ENCODE measurements around the gene LAMP1. TPM values are rescaled to one million over a fixed set of nuclear protein-coding genes. Genes with fewer than 3 reads are reported as not detected.
"Not testable (repeated sequence)": the region's sequence is repeated elsewhere in the genome, so short reads cannot be mapped to it uniquely, and the experiment has no call there.

The LAMP1 gene
- total RNA-seq, 1 donor from 2014 or later, result 116 TPM

DNA sequence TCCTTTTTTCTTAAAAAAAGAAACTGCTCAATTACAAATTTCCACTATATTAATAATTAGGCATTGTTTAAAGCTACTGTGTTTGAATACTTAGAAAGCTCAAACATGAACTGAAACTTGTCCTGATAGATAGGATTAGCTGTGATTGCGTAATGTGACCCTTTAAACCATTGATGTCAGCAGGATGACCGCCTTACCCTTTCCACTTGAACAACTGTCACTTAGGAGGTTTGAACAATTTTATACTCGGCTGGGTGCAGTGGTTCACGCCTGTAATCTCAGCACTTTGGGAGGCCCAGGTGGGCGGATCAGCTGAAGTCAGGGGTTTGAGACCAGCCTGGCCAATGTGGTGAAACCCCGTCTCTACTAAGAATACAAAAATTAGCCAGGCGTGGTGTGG, 2.9 kb downstream of the LAMP1 start:
- TF ChIP-seq, protein P1, sequence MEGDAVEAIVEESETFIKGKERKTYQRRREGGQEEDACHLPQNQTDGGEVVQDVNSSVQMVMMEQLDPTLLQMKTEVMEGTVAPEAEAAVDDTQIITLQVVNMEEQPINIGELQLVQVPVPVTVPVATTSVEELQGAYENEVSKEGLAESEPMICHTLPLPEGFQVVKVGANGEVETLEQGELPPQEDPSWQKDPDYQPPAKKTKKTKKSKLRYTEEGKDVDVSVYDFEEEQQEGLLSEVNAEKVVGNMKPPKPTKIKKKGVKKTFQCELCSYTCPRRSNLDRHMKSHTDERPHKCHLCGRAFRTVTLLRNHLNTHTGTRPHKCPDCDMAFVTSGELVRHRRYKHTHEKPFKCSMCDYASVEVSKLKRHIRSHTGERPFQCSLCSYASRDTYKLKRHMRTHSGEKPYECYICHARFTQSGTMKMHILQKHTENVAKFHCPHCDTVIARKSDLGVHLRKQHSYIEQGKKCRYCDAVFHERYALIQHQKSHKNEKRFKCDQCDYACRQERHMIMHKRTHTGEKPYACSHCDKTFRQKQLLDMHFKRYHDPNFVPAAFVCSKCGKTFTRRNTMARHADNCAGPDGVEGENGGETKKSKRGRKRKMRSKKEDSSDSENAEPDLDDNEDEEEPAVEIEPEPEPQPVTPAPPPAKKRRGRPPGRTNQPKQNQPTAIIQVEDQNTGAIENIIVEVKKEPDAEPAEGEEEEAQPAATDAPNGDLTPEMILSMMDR (IDR thresholded peaks at IDR 0.05; ENCODE audit: unreplicated experiment), result no peak
- peaks cover 2% of the 10 kb centered on the region for H3K36me3 Mint-ChIP-seq

GRCh38 chr13:113302986-113303385, 5.9 kb downstream of the LAMP1 start:
- Mint-ChIP-seq H3K4me3 (no peak overlapping the region), H3K4me1 (peaks cover 9% of the 10 kb centered on the region), H3K27ac (no peak overlapping the region), H3K36me3 (peaks cover 2% of the 10 kb centered on the region), H3K9me3 (no peaks in the 10 kb centered on the region), H3K27me3 (ENCODE audit: low read depth) (no peaks in the 10 kb centered on the region)
- no peak for DNase-seq (ENCODE audit: low spot score in 2 of 2, unreplicated experiment in 2 of 2)
- TF ChIP-seq, protein P1 (IDR thresholded peaks at IDR 0.05; ENCODE audit: unreplicated experiment), result no peak

More for the DNA sequence above, 2.9 kb downstream of the LAMP1 start:
- peaks cover 19% of the 10 kb centered on the region for H3K4me1 Mint-ChIP-seq
- no peak overlapping the region for H3K4me3 Mint-ChIP-seq
- no peak for DNase-seq (ENCODE audit: low spot score in 2 of 2, unreplicated experiment in 2 of 2)
- no peaks in the 10 kb centered on the region for H3K9me3 Mint-ChIP-seq
- peaks cover 2% of the 10 kb centered on the region for H3K27me3 Mint-ChIP-seq (ENCODE audit: low read depth)
- no peak overlapping the region for H3K27ac Mint-ChIP-seq

DNA sequence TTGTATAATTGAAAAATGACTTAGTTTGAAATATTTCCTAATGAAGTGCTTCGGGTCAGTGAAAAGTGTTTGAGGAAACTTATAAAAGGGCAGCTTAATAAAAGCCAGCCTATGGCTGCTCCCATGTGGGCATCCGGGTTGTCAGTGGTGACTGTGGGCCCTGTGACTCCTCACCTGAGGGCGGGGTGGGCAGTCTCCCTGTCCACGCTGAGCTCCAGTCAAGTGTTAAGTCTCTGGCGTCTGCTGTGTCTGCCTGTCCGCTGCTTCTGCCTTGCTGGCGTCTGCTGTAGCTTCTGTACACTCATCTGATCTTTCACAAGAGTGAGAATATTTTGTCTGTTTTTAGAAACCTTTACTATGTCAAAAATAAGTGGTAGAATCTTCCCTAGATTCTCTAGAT, 7.1 kb downstream of the LAMP1 start:
- H3K36me3 Mint-ChIP-seq, result peaks cover 2% of the 10 kb centered on the region
- no peaks in the 10 kb centered on the region for H3K27me3 Mint-ChIP-seq (ENCODE audit: low read depth)
- no peaks in the 10 kb centered on the region for H3K4me1 Mint-ChIP-seq
- H3K4me3 Mint-ChIP-seq, result no peak overlapping the region
- no peaks in the 10 kb centered on the region for H3K9me3 Mint-ChIP-seq
- TF ChIP-seq, protein P1 (IDR thresholded peaks at IDR 0.05; ENCODE audit: unreplicated experiment), result no peak
- no peak overlapping the region for H3K27ac Mint-ChIP-seq
- no peak for DNase-seq (ENCODE audit: low spot score in 2 of 2, unreplicated experiment in 2 of 2)

GRCh38 chr13:113305208-113305607, 8.2 kb downstream of the LAMP1 start:
- DNase-seq (ENCODE audit: low spot score in 2 of 2, unreplicated experiment in 2 of 2), result no peak
- Mint-ChIP-seq H3K36me3 (peaks cover 6% of the 10 kb centered on the region), H3K4me3 (no peak overlapping the region), H3K27ac (no peak overlapping the region), H3K27me3 (ENCODE audit: low read depth) (no peaks in the 10 kb centered on the region), H3K4me1 (no peaks in the 10 kb centered on the region), H3K9me3 (no peaks in the 10 kb centered on the region)
- TF ChIP-seq, protein P1 (IDR thresholded peaks at IDR 0.05; ENCODE audit: unreplicated experiment), result no peak

GRCh38 chr13:113307491-113307890, 10.5 kb downstream of the LAMP1 start:
- no peaks in the 10 kb centered on the region for H3K27me3 Mint-ChIP-seq (ENCODE audit: low read depth)
- peaks cover 18% of the 10 kb centered on the region for H3K36me3 Mint-ChIP-seq
- DNase-seq (ENCODE audit: low spot score in 2 of 2, unreplicated experiment in 2 of 2), result no peak
- TF ChIP-seq, protein P1 (IDR thresholded peaks at IDR 0.05; ENCODE audit: unreplicated experiment), result no peak
- H3K4me1 Mint-ChIP-seq, result no peaks in the 10 kb centered on the region
- H3K4me3 Mint-ChIP-seq, result no peak overlapping the region
- no peaks in the 10 kb centered on the region for H3K9me3 Mint-ChIP-seq
- H3K27ac Mint-ChIP-seq, result no peak overlapping the region

GRCh38 chr13:113309473-113309872, 12.4 kb downstream of the LAMP1 start:
- no peak overlapping the region for H3K4me3 Mint-ChIP-seq
- no peak for DNase-seq (ENCODE audit: low spot score in 2 of 2, unreplicated experiment in 2 of 2)
- no peaks in the 10 kb centered on the region for H3K4me1 Mint-ChIP-seq
- TF ChIP-seq, protein P1 (IDR thresholded peaks at IDR 0.05; ENCODE audit: unreplicated experiment), result no peak
- H3K27me3 Mint-ChIP-seq (ENCODE audit: low read depth), result no peaks in the 10 kb centered on the region
- no peaks in the 10 kb centered on the region for H3K9me3 Mint-ChIP-seq
- peaks cover 18% of the 10 kb centered on the region for H3K36me3 Mint-ChIP-seq
- H3K27ac Mint-ChIP-seq, result no peak overlapping the region

DNA sequence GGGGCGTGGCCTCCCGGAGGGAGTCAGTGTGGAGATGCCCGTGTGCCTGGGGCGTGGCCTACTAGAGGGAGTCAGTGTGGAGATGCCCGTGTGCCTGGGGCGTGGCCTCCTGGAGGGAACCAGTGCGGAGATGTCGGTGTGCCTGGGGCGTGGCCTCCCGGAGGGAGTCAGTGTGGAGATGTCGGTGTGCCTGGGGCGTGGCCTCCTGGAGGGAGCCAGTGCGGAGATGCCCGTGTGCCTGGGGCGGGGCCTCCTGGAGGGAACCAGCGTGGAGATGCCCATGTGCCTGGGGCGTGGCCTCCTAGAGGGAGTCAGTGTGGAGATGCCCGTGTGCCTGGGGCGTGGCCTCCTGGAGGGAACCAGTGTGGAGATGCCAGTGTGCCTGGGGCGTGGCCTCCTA, 17.1 kb downstream of the LAMP1 start:
- H3K27ac Mint-ChIP-seq; H3K4me1 Mint-ChIP-seq; DNase-seq (ENCODE audit: low spot score in 2 of 2, unreplicated experiment in 2 of 2); H3K4me3 Mint-ChIP-seq; H3K27me3 Mint-ChIP-seq (ENCODE audit: low read depth); H3K9me3 Mint-ChIP-seq: not testable (repeated sequence)
- peaks cover 17% of the 10 kb centered on the region for H3K36me3 Mint-ChIP-seq

- H3K4me1 Mint-ChIP-seq; DNase-seq (ENCODE audit: low spot score in 2 of 2, unreplicated experiment in 2 of 2); H3K9me3 Mint-ChIP-seq; H3K27ac Mint-ChIP-seq; H3K27me3 Mint-ChIP-seq (ENCODE audit: low read depth); H3K4me3 Mint-ChIP-seq: not testable (repeated sequence)
- peaks cover 14% of the 10 kb centered on the region for H3K36me3 Mint-ChIP-seq
Measured at GRCh38 chr13:113314895-113315470, 17.9 kb downstream of the LAMP1 start.

Data from mesothelial cell of epicardium (in vitro differentiated cells).